Sigmoid colon (tissue), 4 donors: ENCODE results near the gene NCAN.

Experiments used
- EP300 ChIP-seq, 4 donors: sonication (generic); formaldehyde crosslinking; IDR thresholded peaks; one replicate each; pipeline ENCODE4 v1.6.1; 2017; ENCODE audit warnings: antibody characterized with exemption in 4 of 4
- POLR2A ChIP-seq, 2 donors: fragments of 450-650 bp; IDR thresholded peaks; one replicate each; pipeline ENCODE4 v1.6.1; 2016; ENCODE audit warnings: antibody characterized with exemption in 2 of 2, mild to moderate bottlenecking in 2 of 2, moderate library complexity in 2 of 2
- POLR2AphosphoS5 ChIP-seq, 4 donors: sonication (generic); formaldehyde crosslinking; IDR thresholded peaks; one replicate each; pipeline ENCODE4 v1.6.1; 2017; ENCODE audit warnings: antibody characterized with exemption in 4 of 4
- TF ChIP-seq, protein P1 (sequence below), 4 experiments: fragments of 450-650 bp in 3 of 4; fragments of 200-600 bp in 1 of 4; IDR thresholded peaks; one replicate each; pipeline ENCODE4 v1.5.1; 2016 to 2019; ENCODE audit warnings: antibody characterized with exemption in 4 of 4, mild to moderate bottlenecking in 3 of 4, moderate library complexity in 2 of 4

DNA sequence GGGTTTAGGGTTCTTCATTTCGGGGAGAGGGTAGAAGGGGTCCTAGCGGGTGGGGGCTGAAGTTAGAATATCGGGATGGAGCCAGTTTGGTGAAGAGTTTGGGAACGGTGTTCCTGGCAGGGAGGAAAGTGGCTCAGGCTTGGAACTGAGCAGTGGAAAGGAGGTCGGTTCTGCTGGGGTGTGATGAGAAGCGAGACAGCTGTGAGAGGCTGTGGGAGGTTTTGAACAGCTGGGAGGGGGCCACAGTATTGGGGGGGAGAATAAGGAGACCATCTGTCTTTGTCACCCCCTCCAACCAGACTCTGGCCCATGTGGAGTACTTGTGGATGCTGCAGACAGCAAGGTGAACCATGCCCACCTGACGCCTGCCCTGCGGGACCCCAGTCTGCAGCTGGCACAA lies 62.4 kb downstream of the NCAN start:
- TF ChIP-seq, protein P1, sequence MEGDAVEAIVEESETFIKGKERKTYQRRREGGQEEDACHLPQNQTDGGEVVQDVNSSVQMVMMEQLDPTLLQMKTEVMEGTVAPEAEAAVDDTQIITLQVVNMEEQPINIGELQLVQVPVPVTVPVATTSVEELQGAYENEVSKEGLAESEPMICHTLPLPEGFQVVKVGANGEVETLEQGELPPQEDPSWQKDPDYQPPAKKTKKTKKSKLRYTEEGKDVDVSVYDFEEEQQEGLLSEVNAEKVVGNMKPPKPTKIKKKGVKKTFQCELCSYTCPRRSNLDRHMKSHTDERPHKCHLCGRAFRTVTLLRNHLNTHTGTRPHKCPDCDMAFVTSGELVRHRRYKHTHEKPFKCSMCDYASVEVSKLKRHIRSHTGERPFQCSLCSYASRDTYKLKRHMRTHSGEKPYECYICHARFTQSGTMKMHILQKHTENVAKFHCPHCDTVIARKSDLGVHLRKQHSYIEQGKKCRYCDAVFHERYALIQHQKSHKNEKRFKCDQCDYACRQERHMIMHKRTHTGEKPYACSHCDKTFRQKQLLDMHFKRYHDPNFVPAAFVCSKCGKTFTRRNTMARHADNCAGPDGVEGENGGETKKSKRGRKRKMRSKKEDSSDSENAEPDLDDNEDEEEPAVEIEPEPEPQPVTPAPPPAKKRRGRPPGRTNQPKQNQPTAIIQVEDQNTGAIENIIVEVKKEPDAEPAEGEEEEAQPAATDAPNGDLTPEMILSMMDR (IDR thresholded peaks at IDR 0.05), result no peak
- TF ChIP-seq POLR2A (IDR thresholded peaks at IDR 0.05) (no peak), POLR2AphosphoS5 (IDR thresholded peaks at IDR 0.05) (no peak), EP300 (IDR thresholded peaks at IDR 0.05) (no peak)
